PFSK-1 (cell line): Measurements from ENCODE around the gene ZNF445.

Experiments used
- TAF1 ChIP-seq: IDR thresholded peaks from 2 replicates; pipeline ENCODE4 v1.6.1; 2012; ENCODE audit warnings: low read length, control low read depth, borderline replicate concordance; ENCODE audit not compliant: insufficient read depth
- TF ChIP-seq, protein P1 (sequence below), 2 experiments: IDR thresholded peaks; 2 replicates each; pipeline versions ENCODE4 v1.6.1 to v1.8.0; 2011 to 2012; ENCODE audit warnings: low read depth in 2 of 2, low read length in 2 of 2, control low read depth in 1 of 2, inconsistent platforms in 1 of 2, mild to moderate bottlenecking in 1 of 2, moderate library complexity in 1 of 2; ENCODE audit not compliant: insufficient read depth in 1 of 2

GRCh38 chr3:44446929-44447328, 30.5 kb downstream of the ZNF445 start:
- no peak for TF ChIP-seq TAF1
- TF ChIP-seq, protein P1, sequence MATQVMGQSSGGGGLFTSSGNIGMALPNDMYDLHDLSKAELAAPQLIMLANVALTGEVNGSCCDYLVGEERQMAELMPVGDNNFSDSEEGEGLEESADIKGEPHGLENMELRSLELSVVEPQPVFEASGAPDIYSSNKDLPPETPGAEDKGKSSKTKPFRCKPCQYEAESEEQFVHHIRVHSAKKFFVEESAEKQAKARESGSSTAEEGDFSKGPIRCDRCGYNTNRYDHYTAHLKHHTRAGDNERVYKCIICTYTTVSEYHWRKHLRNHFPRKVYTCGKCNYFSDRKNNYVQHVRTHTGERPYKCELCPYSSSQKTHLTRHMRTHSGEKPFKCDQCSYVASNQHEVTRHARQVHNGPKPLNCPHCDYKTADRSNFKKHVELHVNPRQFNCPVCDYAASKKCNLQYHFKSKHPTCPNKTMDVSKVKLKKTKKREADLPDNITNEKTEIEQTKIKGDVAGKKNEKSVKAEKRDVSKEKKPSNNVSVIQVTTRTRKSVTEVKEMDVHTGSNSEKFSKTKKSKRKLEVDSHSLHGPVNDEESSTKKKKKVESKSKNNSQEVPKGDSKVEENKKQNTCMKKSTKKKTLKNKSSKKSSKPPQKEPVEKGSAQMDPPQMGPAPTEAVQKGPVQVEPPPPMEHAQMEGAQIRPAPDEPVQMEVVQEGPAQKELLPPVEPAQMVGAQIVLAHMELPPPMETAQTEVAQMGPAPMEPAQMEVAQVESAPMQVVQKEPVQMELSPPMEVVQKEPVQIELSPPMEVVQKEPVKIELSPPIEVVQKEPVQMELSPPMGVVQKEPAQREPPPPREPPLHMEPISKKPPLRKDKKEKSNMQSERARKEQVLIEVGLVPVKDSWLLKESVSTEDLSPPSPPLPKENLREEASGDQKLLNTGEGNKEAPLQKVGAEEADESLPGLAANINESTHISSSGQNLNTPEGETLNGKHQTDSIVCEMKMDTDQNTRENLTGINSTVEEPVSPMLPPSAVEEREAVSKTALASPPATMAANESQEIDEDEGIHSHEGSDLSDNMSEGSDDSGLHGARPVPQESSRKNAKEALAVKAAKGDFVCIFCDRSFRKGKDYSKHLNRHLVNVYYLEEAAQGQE (IDR thresholded peaks at IDR 0.05; ENCODE audit: insufficient read depth in 1 of 2, low read depth in 2 of 2, low read length in 2 of 2), result no peak
